Measurements from ENCODE around the gene ADAM29.

ADAM29 gene

GRCh38 chr4:174935607-174936006, 17.4 kb downstream of the ADAM29 start:
- H2BK12ac ChIP-seq (ENCODE audit: low read length in 2 of 2): no peak overlapping the region
- H3K27me3 ChIP-seq (ENCODE audit: control insufficient read depth in 1 of 2, insufficient read depth in 1 of 2, low read length in 2 of 2): no peaks in the 10 kb centered on the region
- H3K4me2 ChIP-seq (ENCODE audit: low read length, poor library complexity, severe bottlenecking): no peak overlapping the region
- no peak overlapping the region for H3K23ac ChIP-seq (ENCODE audit: low read length in 2 of 2)
- H4K8ac ChIP-seq (ENCODE audit: low read length): no peak overlapping the region
- H2BK15ac ChIP-seq (ENCODE audit: low read depth, poor library complexity, severe bottlenecking): no peak overlapping the region
- H3K4me3 ChIP-seq (ENCODE audit: insufficient read depth in 1 of 2, low read depth in 1 of 2, low read length in 2 of 2): no peak overlapping the region
- no peak overlapping the region for H3K18ac ChIP-seq (ENCODE audit: low read depth in 1 of 2, low read length in 2 of 2)
- no peak overlapping the region for H2AFZ ChIP-seq (ENCODE audit: low read depth, low read length)
- H3K9me3 ChIP-seq (ENCODE audit: control insufficient read depth, low read length): no peaks in the 10 kb centered on the region
- no peak overlapping the region for H2AK5ac ChIP-seq (ENCODE audit: low read length, severe bottlenecking)
- WGBS: no CpG with 5 or more reads among the region's 2 CpGs
- H2BK120ac ChIP-seq (ENCODE audit: low read depth, low read length): no peak overlapping the region
- H3K27ac ChIP-seq (ENCODE audit: low read length, poor library complexity, severe bottlenecking): no peak overlapping the region
- H3K14ac ChIP-seq (ENCODE audit: low read length in 2 of 2): no peak overlapping the region
- H2BK5ac ChIP-seq (ENCODE audit: low read depth, low read length, poor library complexity, severe bottlenecking): no peak overlapping the region
- H3K9ac ChIP-seq (ENCODE audit: low read length): no peak overlapping the region
- no peaks in the 10 kb centered on the region for H3K36me3 ChIP-seq (ENCODE audit: control insufficient read depth in 1 of 2, insufficient read depth in 2 of 2, low read depth in 1 of 2, low read length in 2 of 2)
- no peak for DNase-seq
- no peaks in the 10 kb centered on the region for H3K79me1 ChIP-seq (replicated peaks; ENCODE audit: low read length, poor library complexity, severe bottlenecking)
- H3K4ac ChIP-seq (ENCODE audit: low read depth in 1 of 2, low read length in 2 of 2): no peak overlapping the region
- H3K4me1 ChIP-seq (ENCODE audit: control insufficient read depth, insufficient read depth, low read depth, low read length): no peaks in the 10 kb centered on the region
- H4K91ac ChIP-seq (ENCODE audit: low read length): no peak overlapping the region

GRCh38 chr4:174940002-174940401, 21.8 kb downstream of the ADAM29 start:
- H3K4me1 ChIP-seq (ENCODE audit: control insufficient read depth, insufficient read depth, low read depth, low read length): no peaks in the 10 kb centered on the region
- H3K14ac ChIP-seq (ENCODE audit: low read length in 2 of 2): no peak overlapping the region
- H4K91ac ChIP-seq (ENCODE audit: low read length): no peak overlapping the region
- H3K9ac ChIP-seq (ENCODE audit: low read length): no peak overlapping the region
- H3K18ac ChIP-seq (ENCODE audit: low read depth in 1 of 2, low read length in 2 of 2): no peak overlapping the region
- H2BK15ac ChIP-seq (ENCODE audit: low read depth, poor library complexity, severe bottlenecking): no peak overlapping the region
- no peak overlapping the region for H2AK5ac ChIP-seq (ENCODE audit: low read length, severe bottlenecking)
- no peaks in the 10 kb centered on the region for H3K36me3 ChIP-seq (ENCODE audit: control insufficient read depth in 1 of 2, insufficient read depth in 2 of 2, low read depth in 1 of 2, low read length in 2 of 2)
- H3K4me2 ChIP-seq (ENCODE audit: low read length, poor library complexity, severe bottlenecking): no peak overlapping the region
- H3K4me3 ChIP-seq (ENCODE audit: insufficient read depth in 1 of 2, low read depth in 1 of 2, low read length in 2 of 2): no peak overlapping the region
- no peak overlapping the region for H4K8ac ChIP-seq (ENCODE audit: low read length)
- H3K4ac ChIP-seq (ENCODE audit: low read depth in 1 of 2, low read length in 2 of 2): no peak overlapping the region
- no peaks in the 10 kb centered on the region for H3K27me3 ChIP-seq (ENCODE audit: control insufficient read depth in 1 of 2, insufficient read depth in 1 of 2, low read length in 2 of 2)
- H3K23ac ChIP-seq (ENCODE audit: low read length in 2 of 2): no peak overlapping the region
- H2AFZ ChIP-seq (ENCODE audit: low read depth, low read length): no peak overlapping the region
- no peak overlapping the region for H2BK5ac ChIP-seq (ENCODE audit: low read depth, low read length, poor library complexity, severe bottlenecking)
- no peak for DNase-seq
- no peak overlapping the region for H3K27ac ChIP-seq (ENCODE audit: low read length, poor library complexity, severe bottlenecking)
- WGBS: no CpG with 5 or more reads among the region's 1 CpG
- no peaks in the 10 kb centered on the region for H3K79me1 ChIP-seq (replicated peaks; ENCODE audit: low read length, poor library complexity, severe bottlenecking)
- no peak overlapping the region for H2BK120ac ChIP-seq (ENCODE audit: low read depth, low read length)
- no peak overlapping the region for H2BK12ac ChIP-seq (ENCODE audit: low read length in 2 of 2)
- H3K9me3 ChIP-seq (ENCODE audit: control insufficient read depth, low read length): no peaks in the 10 kb centered on the region

GRCh38 chr4:174946246-174946645, 28.1 kb downstream of the ADAM29 start:
- Histone ChIP-seq H3K4ac (ENCODE audit: low read depth in 1 of 2, low read length in 2 of 2) (no peak overlapping the region), H3K4me3 (ENCODE audit: insufficient read depth in 1 of 2, low read depth in 1 of 2, low read length in 2 of 2) (no peak overlapping the region), H3K36me3 (ENCODE audit: control insufficient read depth in 1 of 2, insufficient read depth in 2 of 2, low read depth in 1 of 2, low read length in 2 of 2) (no peaks in the 10 kb centered on the region), H2BK120ac (ENCODE audit: low read depth, low read length) (no peak overlapping the region), H3K14ac (ENCODE audit: low read length in 2 of 2) (no peak overlapping the region), H3K18ac (ENCODE audit: low read depth in 1 of 2, low read length in 2 of 2) (no peak overlapping the region), H2BK12ac (ENCODE audit: low read length in 2 of 2) (no peak overlapping the region), H3K9me3 (ENCODE audit: control insufficient read depth, low read length) (no peaks in the 10 kb centered on the region), H3K9ac (ENCODE audit: low read length) (no peak overlapping the region), H3K4me1 (ENCODE audit: control insufficient read depth, insufficient read depth, low read depth, low read length) (no peaks in the 10 kb centered on the region), H2BK5ac (ENCODE audit: low read depth, low read length, poor library complexity, severe bottlenecking) (no peak overlapping the region), H2AK5ac (ENCODE audit: low read length, severe bottlenecking) (no peak overlapping the region), H3K27me3 (ENCODE audit: control insufficient read depth in 1 of 2, insufficient read depth in 1 of 2, low read length in 2 of 2) (no peaks in the 10 kb centered on the region), H3K27ac (ENCODE audit: low read length, poor library complexity, severe bottlenecking) (no peak overlapping the region), H4K8ac (ENCODE audit: low read length) (no peak overlapping the region), H2BK15ac (ENCODE audit: low read depth, poor library complexity, severe bottlenecking) (no peak overlapping the region), H3K4me2 (ENCODE audit: low read length, poor library complexity, severe bottlenecking) (no peak overlapping the region), H3K23ac (ENCODE audit: low read length in 2 of 2) (no peak overlapping the region), H4K91ac (ENCODE audit: low read length) (no peak overlapping the region), H3K79me1 (replicated peaks; ENCODE audit: low read length, poor library complexity, severe bottlenecking) (no peaks in the 10 kb centered on the region), H2AFZ (ENCODE audit: low read depth, low read length) (no peak overlapping the region)
- no peak for DNase-seq

GRCh38 chr4:174948826-174949225, 30.7 kb downstream of the ADAM29 start:
- Histone ChIP-seq H3K23ac (ENCODE audit: low read length in 2 of 2) (no peak overlapping the region), H3K4me1 (ENCODE audit: control insufficient read depth, insufficient read depth, low read depth, low read length) (no peaks in the 10 kb centered on the region), H2AK5ac (ENCODE audit: low read length, severe bottlenecking) (no peak overlapping the region), H2BK120ac (ENCODE audit: low read depth, low read length) (no peak overlapping the region), H2AFZ (ENCODE audit: low read depth, low read length) (no peak overlapping the region), H3K27ac (ENCODE audit: low read length, poor library complexity, severe bottlenecking) (no peak overlapping the region), H3K36me3 (ENCODE audit: control insufficient read depth in 1 of 2, insufficient read depth in 2 of 2, low read depth in 1 of 2, low read length in 2 of 2) (no peaks in the 10 kb centered on the region), H3K4ac (ENCODE audit: low read depth in 1 of 2, low read length in 2 of 2) (no peak overlapping the region), H4K8ac (ENCODE audit: low read length) (no peak overlapping the region), H3K27me3 (ENCODE audit: control insufficient read depth in 1 of 2, insufficient read depth in 1 of 2, low read length in 2 of 2) (no peaks in the 10 kb centered on the region), H2BK5ac (ENCODE audit: low read depth, low read length, poor library complexity, severe bottlenecking) (no peak overlapping the region), H3K79me1 (replicated peaks; ENCODE audit: low read length, poor library complexity, severe bottlenecking) (no peaks in the 10 kb centered on the region), H2BK15ac (ENCODE audit: low read depth, poor library complexity, severe bottlenecking) (no peak overlapping the region), H3K9me3 (ENCODE audit: control insufficient read depth, low read length) (no peaks in the 10 kb centered on the region), H2BK12ac (ENCODE audit: low read length in 2 of 2) (no peak overlapping the region), H3K4me3 (ENCODE audit: insufficient read depth in 1 of 2, low read depth in 1 of 2, low read length in 2 of 2) (no peak overlapping the region), H3K4me2 (ENCODE audit: low read length, poor library complexity, severe bottlenecking) (no peak overlapping the region), H4K91ac (ENCODE audit: low read length) (no peak overlapping the region), H3K9ac (ENCODE audit: low read length) (no peak overlapping the region), H3K18ac (ENCODE audit: low read depth in 1 of 2, low read length in 2 of 2) (no peak overlapping the region), H3K14ac (ENCODE audit: low read length in 2 of 2) (no peak overlapping the region)
- WGBS: 79% methylated on average over 8 of the region's 8 CpGs
- no peak for DNase-seq

Data from mesenchymal stem cell (in vitro differentiated cells and primary cell).